ENCODE results near the gene TADA2B. TPM values are rescaled to one million over a fixed set of nuclear protein-coding genes. Genes with fewer than 3 reads are reported as not detected.
A peak's percentile ranks its signal among the peaks of the same experiment; 100 is the strongest.

Gene TADA2B
- total and polyA plus RNA-seq, 11 donors: 15.3 to 40.2 (median 30.8) TPM

DNA sequence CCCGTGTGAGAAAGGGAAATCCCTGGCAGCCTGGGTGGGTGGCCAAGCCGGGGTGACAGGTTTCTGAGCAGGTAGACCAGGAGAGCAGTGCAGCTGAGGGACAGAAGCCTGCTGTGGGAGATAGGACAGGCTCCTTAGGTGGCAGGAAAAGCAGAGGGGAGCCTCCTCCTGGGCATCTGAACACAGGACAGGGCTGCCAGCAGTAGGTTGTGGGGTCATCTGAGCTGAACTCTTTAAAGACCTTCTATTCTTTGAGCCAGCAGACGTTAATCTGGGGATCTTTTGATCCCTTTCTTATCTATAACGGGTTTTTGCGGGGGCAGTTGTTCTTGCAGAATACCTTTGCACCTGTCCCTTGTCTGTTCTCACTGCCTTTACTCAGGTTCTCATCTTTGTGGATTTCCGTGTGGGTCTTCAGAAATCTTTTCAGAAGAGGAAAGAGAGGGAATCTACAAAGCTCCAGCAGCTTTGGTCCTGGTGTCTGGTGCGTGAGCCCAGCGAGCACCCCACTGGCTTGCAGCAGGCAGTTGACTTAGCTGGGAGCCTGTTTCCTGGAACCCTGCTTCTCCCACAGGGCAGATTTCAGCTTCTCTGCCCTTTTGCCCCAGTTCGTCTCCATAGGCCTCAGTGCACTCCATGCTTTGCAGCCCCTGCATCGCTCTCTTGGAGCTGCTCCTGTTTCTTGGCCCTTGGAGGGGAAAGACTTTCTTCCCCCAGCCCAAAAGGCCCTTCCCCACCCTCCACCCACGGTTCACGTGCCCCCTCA, 35.8 kb upstream of the TADA2B start:
- H3K9me3 ChIP-seq: no peaks in the 10 kb centered on the region
- 89 to 92% (median 90%) methylated on average over 12 of the region's 12 CpGs for WGBS, 4 donors
- H3K27ac ChIP-seq: no peak overlapping the region
- H3K4me3 ChIP-seq: no peak overlapping the region
- peaks cover 0 to 11% (median 3%) of the 10 kb centered on the region in 12 donors for H3K4me1 ChIP-seq
- ATAC-seq: no peak
- intact Hi-C loops (cut with DNase I): no loop called here
- peaks cover 0 to 100% (median 84%) of the 10 kb centered on the region in 9 donors for H3K36me3 ChIP-seq
- H3K27me3 ChIP-seq: no peaks in the 10 kb centered on the region
- no peak for DNase-seq
- TF ChIP-seq, protein P1, sequence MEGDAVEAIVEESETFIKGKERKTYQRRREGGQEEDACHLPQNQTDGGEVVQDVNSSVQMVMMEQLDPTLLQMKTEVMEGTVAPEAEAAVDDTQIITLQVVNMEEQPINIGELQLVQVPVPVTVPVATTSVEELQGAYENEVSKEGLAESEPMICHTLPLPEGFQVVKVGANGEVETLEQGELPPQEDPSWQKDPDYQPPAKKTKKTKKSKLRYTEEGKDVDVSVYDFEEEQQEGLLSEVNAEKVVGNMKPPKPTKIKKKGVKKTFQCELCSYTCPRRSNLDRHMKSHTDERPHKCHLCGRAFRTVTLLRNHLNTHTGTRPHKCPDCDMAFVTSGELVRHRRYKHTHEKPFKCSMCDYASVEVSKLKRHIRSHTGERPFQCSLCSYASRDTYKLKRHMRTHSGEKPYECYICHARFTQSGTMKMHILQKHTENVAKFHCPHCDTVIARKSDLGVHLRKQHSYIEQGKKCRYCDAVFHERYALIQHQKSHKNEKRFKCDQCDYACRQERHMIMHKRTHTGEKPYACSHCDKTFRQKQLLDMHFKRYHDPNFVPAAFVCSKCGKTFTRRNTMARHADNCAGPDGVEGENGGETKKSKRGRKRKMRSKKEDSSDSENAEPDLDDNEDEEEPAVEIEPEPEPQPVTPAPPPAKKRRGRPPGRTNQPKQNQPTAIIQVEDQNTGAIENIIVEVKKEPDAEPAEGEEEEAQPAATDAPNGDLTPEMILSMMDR (IDR thresholded peaks at IDR 0.05): no peak
- no peak for TF ChIP-seq POLR2A (IDR thresholded peaks at IDR 0.05)

DNA sequence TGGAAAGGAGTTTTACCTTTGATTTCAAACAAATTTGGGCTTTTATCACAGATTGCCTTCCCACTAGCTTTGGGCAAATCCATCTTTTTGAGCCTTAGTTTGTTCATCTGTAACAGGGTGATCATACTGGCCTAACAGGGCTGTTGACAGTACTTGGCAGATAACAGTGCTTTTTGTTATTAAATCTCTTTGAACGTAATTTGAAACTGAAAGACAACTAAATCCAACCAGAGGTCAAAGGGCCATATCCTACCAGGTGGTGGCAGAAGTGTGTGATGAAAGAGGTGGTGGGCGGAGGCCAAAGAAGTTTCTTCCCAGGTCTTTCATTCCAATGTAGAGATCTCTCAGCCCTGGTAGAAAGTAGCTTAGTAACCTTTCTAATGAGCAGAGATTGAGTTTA, 35.2 kb upstream of the TADA2B start:
- no peak overlapping the region for H3K27ac ChIP-seq
- intact Hi-C loops (cut with DNase I): no loop called here
- H3K4me1 ChIP-seq: peaks cover 0 to 11% (median 3%) of the 10 kb centered on the region in 12 donors
- no peaks in the 10 kb centered on the region for H3K9me3 ChIP-seq
- WGBS, 4 donors: 70 to 76% (median 72%) methylated on average over 2 of the region's 2 CpGs
- H3K4me3 ChIP-seq: no peak overlapping the region
- no peaks in the 10 kb centered on the region for H3K27me3 ChIP-seq
- peaks cover 0 to 100% (median 84%) of the 10 kb centered on the region in 9 donors for H3K36me3 ChIP-seq
- no peak for DNase-seq
- TF ChIP-seq POLR2A (IDR thresholded peaks at IDR 0.05): no peak
- TF ChIP-seq, protein P1 (IDR thresholded peaks at IDR 0.05): no peak
- ATAC-seq: no peak

DNA sequence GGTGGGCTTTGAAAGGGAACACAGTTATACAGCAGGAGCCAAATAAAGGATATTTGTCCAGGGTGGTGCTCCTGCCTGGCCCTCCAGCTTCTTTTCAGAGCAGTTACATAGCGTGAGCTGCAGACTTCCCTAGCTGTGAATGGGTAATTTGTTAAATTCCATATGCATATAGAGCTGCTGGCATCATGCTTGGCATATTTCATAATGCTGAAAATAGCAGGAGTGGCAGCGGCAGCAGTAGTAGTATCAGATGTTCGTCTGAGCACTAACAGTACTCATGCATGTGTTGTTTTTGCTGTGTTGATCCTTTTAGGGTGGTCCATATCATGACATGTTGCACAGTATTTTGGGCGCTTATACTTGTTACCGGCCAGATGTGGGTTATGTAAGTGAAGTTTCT, 33.6 kb upstream of the TADA2B start:
- Histone ChIP-seq H3K36me3 (peaks cover 0 to 99% (median 85%) of the 10 kb centered on the region in 9 donors), H3K27me3 (no peaks in the 10 kb centered on the region), H3K27ac (peak overlapping the region in 2 of 12 donors; percentile 35 to 36), H3K4me3 (no peak overlapping the region), H3K4me1 (peaks cover 0 to 11% (median 3%) of the 10 kb centered on the region in 12 donors), H3K9me3 (no peaks in the 10 kb centered on the region)
- ATAC-seq (peak; percentile 14 to 74 (median 60)), DNase-seq (no peak)
- WGBS, 4 donors: 50 to 71% (median 65%) methylated on average over 5 of the region's 5 CpGs
- TF ChIP-seq, protein P1 (IDR thresholded peaks at IDR 0.05): no peak
- no peak for TF ChIP-seq POLR2A (IDR thresholded peaks at IDR 0.05)
- intact Hi-C loops (cut with DNase I): no loop called here

DNA sequence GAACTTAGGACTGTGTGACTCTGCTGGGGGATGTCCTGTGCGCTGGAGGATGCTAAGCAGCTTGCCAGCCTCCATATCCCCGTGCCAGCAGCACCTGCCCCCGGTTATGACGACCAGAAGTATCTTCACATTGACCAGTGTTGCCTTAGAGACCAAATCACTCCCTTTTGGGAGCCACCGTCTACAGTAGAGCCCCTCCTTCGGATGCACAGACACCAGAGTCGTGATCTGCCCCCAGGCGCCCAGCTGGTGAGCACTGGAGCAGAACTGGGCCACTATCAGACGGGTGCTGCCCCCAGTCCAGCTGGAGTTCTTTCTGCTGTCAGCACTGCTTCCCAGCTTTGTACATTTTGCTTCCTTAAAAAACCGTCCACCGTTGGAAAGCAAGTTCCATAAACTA, 30.0 kb upstream of the TADA2B start:
- intact Hi-C loops (cut with DNase I): no loop called here
- Histone ChIP-seq H3K4me3 (no peak overlapping the region), H3K36me3 (peaks cover 0 to 99% (median 84%) of the 10 kb centered on the region in 9 donors), H3K4me1 (peaks cover 0 to 12% (median 3%) of the 10 kb centered on the region in 12 donors), H3K27me3 (no peaks in the 10 kb centered on the region), H3K9me3 (no peaks in the 10 kb centered on the region), H3K27ac (no peak overlapping the region)
- WGBS, 4 donors: 76 to 83% (median 81%) methylated on average over 11 of the region's 11 CpGs
- no peak for TF ChIP-seq POLR2A (IDR thresholded peaks at IDR 0.05)
- TF ChIP-seq, protein P1 (IDR thresholded peaks at IDR 0.05): no peak
- DNase-seq (no peak), ATAC-seq (no peak)
